Fibroblast of mammary gland (primary cell): Measurements from ENCODE around the gene SLFNL1.

Experiments
- DNase-seq: peaks from one replicate; pipeline ENCODE4 v3.0.0-alpha.2; 2010; ENCODE audit warnings: low read depth
- H3K4me3 ChIP-seq: 2 replicates; pipeline ENCODE4 v1.5.1; 2011; ENCODE audit warnings: low read depth, mild to moderate bottlenecking, low read length, moderate library complexity; ENCODE audit not compliant: control insufficient read depth
- CTCF ChIP-seq: conservative IDR thresholded peaks from 2 replicates; pipeline ENCODE4 v1.5.1; 2011; ENCODE audit warnings: low read depth, low read length, inconsistent platforms; ENCODE audit not compliant: control insufficient read depth, insufficient read depth

SLFNL1 gene

GRCh38 chr1:40985161-40985560 lies 36.4 kb downstream of the SLFNL1 start:
- no peak overlapping the region for H3K4me3 ChIP-seq
- no peak for TF ChIP-seq CTCF
- DNase-seq, result no peak

GRCh38 chr1:40984531-40984930 lies 37.0 kb downstream of the SLFNL1 start:
- no peak for DNase-seq
- no peak overlapping the region for H3K4me3 ChIP-seq
- no peak for TF ChIP-seq CTCF

GRCh38 chr1:40984066-40984465 lies 37.5 kb downstream of the SLFNL1 start:
- no peak for TF ChIP-seq CTCF
- no peak for DNase-seq
- H3K4me3 ChIP-seq, result no peak overlapping the region

- no peak overlapping the region for H3K4me3 ChIP-seq
- TF ChIP-seq CTCF, result no peak
- DNase-seq, result no peak
Measured at GRCh38 chr1:40983286-40983685, 38.2 kb downstream of the SLFNL1 start.

- DNase-seq, result no peak
- H3K4me3 ChIP-seq, result no peak overlapping the region
- TF ChIP-seq CTCF, result no peak
Measured at GRCh38 chr1:40982721-40983120, 38.8 kb downstream of the SLFNL1 start.

GRCh38 chr1:40981691-40982448 lies 39.7 kb downstream of the SLFNL1 start:
- no peak for DNase-seq
- no peak for TF ChIP-seq CTCF
- peak overlapping the region; percentile 75 for H3K4me3 ChIP-seq

GRCh38 chr1:40980453-40981121 lies 40.9 kb downstream of the SLFNL1 start:
- peak overlapping the region; percentile 75 for H3K4me3 ChIP-seq
- TF ChIP-seq CTCF, result no peak
- peak; percentile 55 for DNase-seq
